GM12878 (cell line): ENCODE measurements around the gene SLC29A2. TPM values are rescaled to one million over a fixed set of nuclear protein-coding genes. Genes with fewer than 3 reads are reported as not detected.

Experiments used
- ATAC-seq: fragments of 200-7000 bp; cut with Tn5 transposase; 3 replicates; pipeline ENCODE4 v1.9.1; 2020; ENCODE audit warnings: mild to moderate bottlenecking, moderate library complexity
- BruUV-seq: library from RNA; stranded (reverse); fragments of 400-500 nt; replicated peaks from 2 replicates; lab custom pipeline; 2021; lab: Mats Ljungman, UMichigan
- CTCF ChIA-PET: fragments of 300-600 bp; sonication (Branson Sonifier 250); formaldehyde crosslinking; extraction: SDS; loops from one replicate; lab custom pipeline; 2021; ENCODE audit warnings: inconsistent platforms; lab: Yijun Ruan, JAX
- POLR2A ChIA-PET: fragments of 350-600 bp; formaldehyde crosslinking; extraction: SDS; loops from one replicate; lab custom pipeline; 2021; ENCODE audit warnings: inconsistent platforms; lab: Charles Lee
- RAD21 ChIA-PET: fragments of 300-600 bp; sonication (Branson Sonifier 250); formaldehyde crosslinking; loops from one replicate; lab custom pipeline; 2023; ENCODE audit warnings: antibody characterized with exemption; ENCODE audit not compliant: unreplicated experiment; lab: Charles Lee
- SMC1A ChIA-PET: fragments of 300-600 bp; sonication (Branson Sonifier 250); formaldehyde crosslinking; loops from one replicate; lab custom pipeline; 2023; ENCODE audit not compliant: unreplicated experiment, uncharacterized antibody; lab: Charles Lee
- DNase-seq: peaks from one replicate; pipeline ENCODE4 v3.0.0-alpha.2; 2011; ENCODE audit warnings: low read depth, low spot score
- FAIRE-seq: peaks from 3 replicates; lab custom pipeline; 2011; peaks lifted over from hg19 to GRCh38; lab: Jason Lieb, UNC
- H2AFZ ChIP-seq: 2 replicates; pipeline ENCODE4 v1.6.0; 2011; ENCODE audit warnings: low read depth, low read length, control low read depth; ENCODE audit not compliant: control insufficient read depth
- H3K27ac ChIP-seq: 2 replicates; pipeline ENCODE4 v1.5.1; 2011; ENCODE audit warnings: control low read depth; ENCODE audit not compliant: control insufficient read depth, insufficient read depth
- H3K27me3 ChIP-seq, 2 experiments: replicated peaks in 1 of 2; 2 replicates each; pipeline versions ENCODE4 v1.6.0 to v1.6.1; 2011; ENCODE audit warnings: low read length in 1 of 2; ENCODE audit not compliant: control insufficient read depth in 2 of 2, insufficient read depth in 2 of 2
- H3K36me3 ChIP-seq, 2 experiments: 2 replicates each; pipeline ENCODE4 v1.5.1; 2011; ENCODE audit warnings: low read length in 1 of 2; ENCODE audit not compliant: control insufficient read depth in 2 of 2, insufficient read depth in 2 of 2
- H3K4me1 ChIP-seq: 2 replicates; pipeline ENCODE4 v1.6.1; 2011; ENCODE audit warnings: mild to moderate bottlenecking, low read length, moderate library complexity, mixed read lengths; ENCODE audit not compliant: control insufficient read depth, insufficient read depth
- H3K4me2 ChIP-seq: 2 replicates; pipeline ENCODE4 v1.6.0; 2011; ENCODE audit warnings: control low read depth; ENCODE audit not compliant: control insufficient read depth, insufficient read depth
- H3K4me3 ChIP-seq: fragments of 200-600 bp; sonication (generic); 2 replicates; pipeline ENCODE4 v1.5.1; 2016
- H3K79me2 ChIP-seq: 2 replicates; pipeline ENCODE4 v1.6.0; 2011; ENCODE audit warnings: low read length; ENCODE audit not compliant: control insufficient read depth, insufficient read depth
- H3K9ac ChIP-seq: 2 replicates; pipeline ENCODE4 v1.8.0; 2011; ENCODE audit warnings: low read length, control low read depth, mixed read lengths; ENCODE audit not compliant: control insufficient read depth, insufficient read depth
- H3K9me3 ChIP-seq: replicated peaks from 3 replicates; pipeline ENCODE4 v1.5.1; 2011; ENCODE audit warnings: mild to moderate bottlenecking, low read length; ENCODE audit not compliant: control insufficient read depth, insufficient read depth
- H4K20me1 ChIP-seq: 2 replicates; pipeline ENCODE4 v1.6.0; 2011; ENCODE audit not compliant: control insufficient read depth, insufficient read depth
- MTA3 ChIP-seq: IDR thresholded peaks from 2 replicates; pipeline ENCODE4 v1.6.1; 2012; ENCODE audit warnings: low read length, inconsistent platforms, borderline replicate concordance
- POLR2A ChIP-seq: IDR thresholded peaks from 2 replicates; pipeline ENCODE4 v1.6.1; 2011; ENCODE audit warnings: low read depth, mild to moderate bottlenecking, low read length
- WGBS: methylation state at CpG from one replicate; pipeline ENCODE4 v1.1.6; 2016; ENCODE audit warnings: low lambda C conversion rate; ENCODE audit not compliant: insufficient replicate concordance, insufficient coverage; ENCODE audit errors: missing lambda C conversion rate; 5-methylcytosine and 5-hydroxymethylcytosine counted together
- in situ Hi-C: fragments of 300-500 bp; cut with MboI; formaldehyde crosslinking; loops from 9 replicates; pipeline ENCODE4 v1.14.3; 2018; ENCODE audit warnings: mixed read lengths
- intact Hi-C: fragments of 100-400 bp; cut with micrococcal nuclease; formaldehyde crosslinking; loops from one replicate; pipeline ENCODE4 v1.14.2; 2022; ENCODE audit not compliant: unreplicated experiment
- polyA plus RNA-seq, 11 experiments: library from polyadenylated mRNA; depleted of rRNA in 4 of 11; unstranded in 6 of 11; stranded (reverse) in 5 of 11; fragments of >200 nt; fragmentation: Nextera tagmentation in 4 of 11; fragmentation: Illumina TruSeq in 1 of 11; extraction: Ambion mirVana in 4 of 11; extraction: Trizol in 1 of 11; gene quantifications; 1 replicate in 1 of 11; 2 replicates in 10 of 11; pipeline versions ENCODE4 v1.2.1 to v1.2.3, GENCODE V29; 2011 to 2016; ENCODE audit warnings: inconsistent platforms in 2 of 11, missing spikeins in 2 of 11, low read depth in 1 of 11
- total RNA-seq, 4 experiments: library from RNA; depleted of rRNA in 3 of 4; stranded (reverse); fragments of >200 nt in 3 of 4; fragmentation: Illumina TruSeq in 1 of 4; extraction: Trizol in 1 of 4; gene quantifications; 2 replicates each; pipeline versions ENCODE4 v1.2.1 to v1.2.3, GENCODE V29; 2013 to 2021

Gene SLC29A2
- total and polyA plus RNA-seq, 10 of the 15 experiments (the other 5 are each of a cell fraction or from before 2014, with no cell fraction given) = 0.27 to 7.5 (median 2.2) TPM

GRCh38 chr11:66338276-66339161 is 33.0 kb downstream of the SLC29A2 start:
- H3K4me1 ChIP-seq = peaks cover 21% of the 10 kb centered on the region
- no peak overlapping the region for H3K27ac ChIP-seq
- DNase-seq (no peak), ATAC-seq (no peak), FAIRE-seq (no peak)
- ChIA-PET CTCF (interaction anchor here (1.5 to 1.6 kb wide), 3 partner anchors 27 to 47 kb away, joined by 6 to 12 read pairs (median 8); no protein-coding TSS in a partner anchor), POLR2A (interaction anchor here (0.6 kb wide), 1 partner anchor 13 kb away, joined by 5 read pairs; no protein-coding TSS in a partner anchor), SMC1A (interaction anchor here (0.9 to 1.6 kb wide), 3 partner anchors 21 to 51 kb away, joined by 3 to 7 read pairs (median 3); partner anchors contain the start of gene CD248)
- 83% methylated on average over 14 of the region's 17 CpGs for WGBS
- in situ Hi-C loops = no loop called here
- no peak overlapping the region for H2AFZ ChIP-seq
- H3K9ac ChIP-seq = no peak overlapping the region
- intact Hi-C loops = no loop called here
- H4K20me1 ChIP-seq = no peaks in the 10 kb centered on the region
- peaks cover 3% of the 10 kb centered on the region; the same call in 1 of the 2 replicates for H3K79me2 ChIP-seq
- H3K36me3 ChIP-seq = peaks cover 0 to 19% of the 10 kb centered on the region in 2 experiments; a peak in 3 of 4 replicates
- no peak overlapping the region for H3K4me2 ChIP-seq
- no peaks in the 10 kb centered on the region for H3K9me3 ChIP-seq
- no TSS peak for BruUV-seq
- TF ChIP-seq MTA3 = no peak
- TF ChIP-seq POLR2A = 0 out of 2 replicates have a peak, but pooled peaks have one; percentile 6
- TF ChIP-seq, all 136 proteins: peak for 1
- Histone ChIP-seq H3K4me3 (no peak overlapping the region), H3K27me3 (no peaks in the 10 kb centered on the region)
- RAD21 ChIA-PET = interaction anchor here (1.2 to 1.4 kb wide), 2 partner anchors 26 to 48 kb away, joined by 3 to 6 read pairs; no protein-coding TSS in a partner anchor
